GM04504 (cell line): Measurements from ENCODE around the gene SETD1A.
A peak's percentile ranks its signal among the peaks of the same experiment; 100 is the strongest.

Source experiments
- DNase-seq: peaks from one replicate; pipeline ENCODE4 v3.0.0-alpha.2; 2012; ENCODE audit warnings: low read depth

Gene SETD1A

DNA sequence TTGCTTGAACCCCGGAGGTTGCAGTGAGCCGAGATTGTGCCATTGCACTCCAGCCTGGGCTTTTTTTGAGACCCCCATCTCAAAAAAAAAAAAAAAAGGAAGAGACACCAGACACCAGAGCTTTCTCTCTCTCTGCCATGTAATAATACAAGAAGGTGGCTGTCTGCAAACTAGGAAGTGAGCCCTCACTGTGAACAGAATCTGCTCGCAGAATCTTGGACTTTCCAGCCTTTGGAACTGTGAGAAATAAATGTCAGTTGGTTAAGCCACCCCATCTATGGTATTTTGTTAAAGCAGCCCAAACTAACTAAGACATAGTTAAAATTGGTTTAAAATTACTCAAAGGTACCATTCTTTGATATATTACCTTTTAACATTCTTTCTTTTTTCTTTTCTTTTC, 63.0 kb downstream of the SETD1A start:
- DNase-seq: no peak

DNA sequence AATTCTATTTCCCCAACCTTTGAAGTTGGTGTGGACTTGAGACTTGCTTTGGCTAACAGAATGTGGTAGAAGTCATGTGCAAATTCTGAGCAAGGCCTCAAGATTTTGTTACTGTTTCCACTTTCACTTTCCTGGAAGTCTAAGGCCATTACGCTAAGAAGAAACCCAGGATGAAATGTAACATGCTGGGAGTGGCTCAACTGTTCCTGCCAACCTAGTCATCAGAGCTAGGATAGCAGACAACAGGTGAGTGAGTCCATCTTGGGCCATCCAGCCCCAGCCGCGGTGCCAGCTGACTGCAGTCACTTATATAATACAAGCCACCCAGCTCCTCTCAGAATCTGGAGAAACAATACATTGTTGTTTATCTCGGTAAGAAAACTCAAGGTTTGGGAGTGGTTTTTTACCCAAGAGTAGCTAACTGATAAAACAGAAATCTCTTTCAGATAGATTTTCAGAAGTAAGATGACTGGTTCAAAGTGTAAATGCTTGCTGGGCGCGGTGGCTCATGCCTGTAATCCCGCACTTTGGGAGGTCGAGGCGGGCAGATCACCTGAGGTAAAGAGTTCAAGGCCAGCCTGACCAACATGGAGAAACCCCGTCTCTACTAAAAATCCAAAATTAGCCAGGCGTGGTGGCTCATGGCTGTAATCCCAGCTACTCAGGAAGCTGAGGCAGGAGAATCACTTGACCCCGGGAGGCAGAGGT, 65.1 kb downstream of the SETD1A start:
- DNase-seq: no peak

DNA sequence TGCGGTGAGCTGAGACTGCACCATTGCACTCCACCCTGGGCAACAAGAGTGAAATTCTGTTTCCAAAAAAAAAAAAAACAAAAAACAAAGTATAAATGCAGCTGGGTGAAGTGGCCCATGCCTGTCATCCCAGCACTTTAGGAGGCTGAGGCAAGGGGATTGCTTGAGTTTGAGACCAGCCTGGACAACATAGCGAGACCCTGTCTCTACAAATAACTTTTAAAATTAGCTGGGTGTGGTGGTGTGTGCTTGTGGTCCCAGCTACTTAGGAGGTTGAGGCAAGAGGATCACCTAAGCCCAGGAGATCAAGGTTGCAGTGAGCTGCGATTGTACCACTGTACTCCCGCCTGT, 65.7 kb downstream of the SETD1A start:
- no peak for DNase-seq

DNA sequence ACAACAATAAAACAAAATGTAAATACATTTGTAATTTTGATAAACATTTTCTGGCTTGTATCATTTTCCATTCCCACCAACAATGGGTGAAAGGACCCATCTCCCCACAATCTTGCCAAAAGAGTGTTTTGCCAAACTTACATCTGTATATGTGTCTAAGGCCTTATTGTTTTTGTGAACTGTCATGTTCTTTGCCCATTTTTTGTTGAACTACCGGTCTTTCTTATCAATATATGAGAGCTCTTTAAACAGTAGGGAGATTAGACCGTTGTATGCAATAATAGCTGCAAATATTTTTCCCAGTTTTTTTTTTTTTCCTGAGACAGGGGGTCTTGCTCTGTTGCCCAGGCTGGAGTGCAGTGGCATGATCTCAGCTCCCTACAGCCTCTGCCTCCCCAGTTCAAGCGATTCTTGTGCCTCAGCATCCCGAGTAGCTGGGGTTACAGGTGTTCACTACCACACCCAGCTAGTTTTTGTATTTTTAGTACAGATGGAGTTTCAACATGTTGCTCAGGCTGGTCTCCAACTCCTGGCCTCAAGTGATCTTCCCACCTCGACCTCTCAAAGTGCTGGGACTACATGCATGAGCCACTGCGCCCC, 66.2 kb downstream of the SETD1A start:
- DNase-seq: no peak

DNA sequence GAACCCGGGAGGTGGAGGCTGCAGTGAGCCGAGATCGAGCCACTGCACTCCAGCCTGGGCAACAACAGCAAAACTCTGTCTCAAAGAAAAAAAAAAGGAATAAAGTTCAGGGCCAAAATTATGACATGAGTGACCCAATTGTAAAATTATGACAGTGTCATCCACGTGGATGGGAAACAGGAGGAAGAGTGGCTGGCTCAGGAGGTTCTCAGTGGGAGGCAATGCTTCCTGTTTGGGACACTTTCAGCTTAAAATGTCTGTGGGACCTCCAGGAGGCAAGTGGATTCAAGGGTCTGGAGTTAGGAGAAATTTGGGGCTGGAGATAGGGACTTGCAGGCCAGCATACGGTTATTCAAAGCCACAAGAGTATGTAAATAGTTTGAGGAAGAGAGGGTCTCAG, 67.8 kb downstream of the SETD1A start:
- DNase-seq: no peak

DNA sequence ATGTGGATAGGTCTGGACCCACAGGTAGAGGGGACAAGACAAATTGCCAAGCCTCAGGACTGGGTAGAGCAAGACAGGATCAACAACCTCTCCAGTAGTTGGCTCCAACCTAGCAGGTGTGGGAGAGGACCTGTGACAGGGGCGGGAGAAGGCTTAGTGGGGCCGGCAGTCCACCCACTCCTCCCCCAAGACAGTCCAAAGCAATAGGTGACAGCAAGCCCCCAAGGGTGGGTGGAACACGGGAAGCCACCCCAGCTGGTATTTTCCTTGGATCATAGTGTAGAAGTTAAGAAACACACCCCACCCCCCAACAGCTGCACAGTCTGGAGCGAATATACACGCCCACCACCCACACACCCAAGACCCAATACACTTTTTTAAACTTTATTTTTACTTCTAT, 71.7 kb downstream of the SETD1A start:
- no peak for DNase-seq

DNA sequence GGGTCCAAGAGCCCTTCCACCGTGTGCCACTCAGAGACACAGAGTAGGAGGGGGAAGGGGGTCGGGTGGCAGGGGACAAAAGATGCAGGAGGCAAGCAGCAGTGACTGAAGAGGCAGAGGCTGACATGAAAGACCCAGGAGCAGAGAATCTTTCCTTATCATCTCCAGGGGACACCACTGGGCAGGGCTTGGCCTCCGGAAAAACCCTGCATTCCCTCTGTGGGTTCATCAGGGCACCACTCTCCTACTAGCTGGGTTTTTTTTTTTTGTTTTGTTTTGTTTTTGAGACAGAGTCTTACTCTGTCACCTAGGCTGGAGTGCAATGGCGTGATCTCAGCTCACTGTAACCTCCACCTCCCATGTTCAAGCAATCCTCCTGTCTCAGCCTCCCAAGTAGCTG, 73.7 kb downstream of the SETD1A start:
- DNase-seq: no peak

DNA sequence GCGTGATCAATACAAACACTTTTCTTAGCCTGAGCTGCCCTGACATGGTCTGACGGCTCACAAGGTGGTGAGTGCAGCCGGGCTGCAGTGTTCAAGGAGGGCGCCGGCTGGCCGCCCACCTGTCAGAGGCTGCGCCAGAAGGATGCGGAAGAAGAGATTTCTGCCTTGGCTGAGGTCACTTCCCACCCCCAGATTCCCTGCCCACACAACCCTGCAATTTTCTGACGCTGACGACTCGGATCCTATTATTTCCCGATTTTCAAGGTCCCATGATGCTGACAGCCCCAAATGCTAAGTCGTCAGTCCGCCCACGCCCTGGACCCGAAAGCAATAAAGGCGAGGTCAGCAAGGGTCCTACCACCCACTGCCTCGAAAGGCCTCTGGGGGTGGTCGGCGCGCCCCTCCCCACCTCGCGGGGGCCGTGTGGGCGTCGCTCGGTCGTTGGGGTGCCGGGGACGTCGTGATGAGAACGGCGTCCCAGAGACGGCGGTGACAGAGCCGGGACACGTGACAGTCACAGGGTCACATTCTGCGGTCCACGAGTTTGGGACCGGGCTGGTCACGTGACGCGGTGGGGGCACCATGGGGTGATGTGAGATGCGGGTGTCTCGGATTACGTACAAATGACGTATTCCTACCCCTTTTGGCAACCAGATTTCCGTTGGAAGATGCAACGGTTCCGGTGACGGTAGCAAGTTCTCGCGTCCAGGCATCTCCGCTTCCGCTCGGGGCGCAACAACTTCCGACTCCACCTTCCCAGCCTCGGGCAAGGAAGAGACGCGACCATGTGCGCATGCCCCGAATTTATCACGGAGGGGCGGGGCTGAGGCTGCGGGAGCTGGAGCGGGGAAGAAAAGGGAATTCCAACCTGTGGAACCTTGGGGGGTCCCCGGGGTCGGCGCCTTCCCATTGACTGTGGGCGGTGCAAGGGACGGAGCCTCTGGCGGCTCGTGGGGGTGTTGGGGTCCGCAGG, 75.5 kb downstream of the SETD1A start, which contains the start of gene STX4:
TSS of gene STX4 (plus strand) at position 823 of the 973 bp plus-strand sequence. CDS start 248 bp downstream, outside the sequence.
- DNase-seq: peak; percentile 93

DNA sequence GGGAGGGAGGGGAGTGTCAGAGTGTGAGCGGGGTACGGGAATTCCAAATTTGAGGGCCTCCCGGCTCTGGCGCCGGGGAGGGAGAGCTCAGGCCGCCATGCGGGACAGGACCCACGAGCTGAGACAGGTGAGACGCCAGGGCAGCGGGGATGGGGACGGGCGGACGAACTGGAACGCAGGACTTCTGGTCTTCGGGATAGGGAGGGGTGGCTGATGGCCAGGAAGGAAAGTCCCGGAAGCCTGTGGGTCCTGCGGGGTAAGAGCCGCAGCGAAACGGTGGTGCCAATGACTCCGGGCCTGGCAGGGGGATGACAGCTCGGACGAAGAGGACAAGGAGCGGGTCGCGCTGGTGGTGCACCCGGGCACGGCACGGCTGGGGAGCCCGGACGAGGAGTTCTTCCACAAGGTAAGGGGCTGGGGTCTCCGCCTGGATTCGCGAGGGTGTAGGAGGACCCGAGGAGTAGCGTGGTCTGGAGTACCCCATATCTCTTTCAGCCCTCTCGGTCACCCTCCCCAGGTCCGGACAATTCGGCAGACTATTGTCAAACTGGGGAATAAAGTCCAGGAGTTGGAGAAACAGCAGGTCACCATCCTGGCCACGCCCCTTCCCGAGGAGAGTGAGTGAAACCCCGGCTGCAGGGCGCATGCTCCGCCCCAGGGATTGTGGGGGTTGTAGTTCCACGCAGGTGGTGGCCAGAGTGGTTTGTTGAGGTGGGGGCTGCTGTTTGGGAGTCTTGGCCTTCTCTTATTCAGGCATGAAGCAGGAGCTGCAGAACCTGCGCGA, 76.3 kb downstream of the SETD1A start:
- DNase-seq: peak; percentile 65
